Activated CD4-positive, alpha-beta T cell treated with anti-CD3 and anti-CD28 coated beads, Interleukin-2, Interleukin-6, amounts not matched to agents 100 ng/mL and 50 ng/mL, durations not matched to agents 16 hours and 8 hours (primary cell): Measurements from ENCODE around the gene LRRFIP1.

ENCODE experiments used
- DNase-seq: peaks from one replicate; pipeline ENCODE4 v3.0.0-alpha.2; 2020

LRRFIP1 gene

DNA sequence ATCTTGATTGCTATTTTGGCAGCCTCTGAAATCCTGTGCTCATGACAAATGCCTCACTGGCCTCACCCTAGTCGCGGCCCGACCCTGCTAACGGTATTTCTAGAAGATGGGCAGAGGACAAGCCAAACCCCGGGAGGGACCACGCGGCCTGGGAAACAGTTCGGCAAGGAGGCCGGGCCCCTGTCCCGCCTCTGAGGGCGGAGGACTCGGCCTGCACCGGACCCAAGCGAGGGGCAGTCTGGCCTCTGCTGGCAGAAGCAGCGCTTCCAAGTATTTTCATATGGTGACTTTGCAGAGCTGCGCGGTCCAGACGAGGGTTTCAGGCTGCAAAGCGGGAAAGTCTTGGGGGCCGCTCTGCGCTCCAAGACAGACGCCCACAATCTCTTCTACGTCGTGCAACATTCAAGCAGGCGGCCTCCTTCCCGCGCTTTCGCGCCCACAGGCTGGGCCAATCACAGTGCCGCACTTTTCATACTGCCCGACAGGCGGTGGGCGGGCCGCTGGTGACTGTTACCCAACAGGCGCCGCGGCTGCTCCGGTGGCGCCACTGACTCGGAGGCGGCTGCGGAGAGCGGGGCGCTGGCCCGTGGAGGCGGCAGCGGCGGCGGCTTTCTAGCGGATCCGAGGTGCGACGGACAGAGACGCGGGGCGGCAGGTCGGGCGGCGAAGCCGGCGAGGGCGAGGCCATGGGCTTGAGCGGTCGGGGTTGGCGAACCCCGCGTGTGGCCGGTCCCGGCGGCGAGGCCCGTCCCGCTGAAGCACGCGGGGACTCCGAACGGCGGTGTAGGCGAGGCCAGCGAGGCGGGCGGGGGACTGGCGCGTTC, 171.1 kb downstream of the LRRFIP1 start, which contains the start of gene RBM44:
RBM44 (plus strand) TSS at position 544 of the 824 bp plus-strand sequence. CDS start 14,831 bp downstream, outside the sequence.
- no peak for DNase-seq

DNA sequence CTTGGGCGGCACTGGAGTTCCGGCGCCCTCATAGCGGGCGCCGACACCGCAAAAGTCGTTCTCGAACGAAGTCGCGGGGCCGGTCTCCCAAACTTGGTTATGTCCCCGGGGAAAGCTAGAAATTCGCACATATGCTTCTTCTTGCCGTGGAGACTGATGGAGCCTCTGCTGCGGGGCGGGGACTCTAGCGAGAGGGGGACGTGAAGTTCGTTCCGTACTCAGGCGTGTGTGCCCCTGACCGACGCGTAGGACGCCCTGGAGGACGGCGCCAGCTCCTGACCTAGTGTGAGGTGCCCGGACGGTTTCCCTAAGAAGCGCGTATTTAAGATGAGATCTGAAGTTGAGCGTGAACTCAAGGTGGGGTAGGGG, 171.7 kb downstream of the LRRFIP1 start:
- no peak for DNase-seq

DNA sequence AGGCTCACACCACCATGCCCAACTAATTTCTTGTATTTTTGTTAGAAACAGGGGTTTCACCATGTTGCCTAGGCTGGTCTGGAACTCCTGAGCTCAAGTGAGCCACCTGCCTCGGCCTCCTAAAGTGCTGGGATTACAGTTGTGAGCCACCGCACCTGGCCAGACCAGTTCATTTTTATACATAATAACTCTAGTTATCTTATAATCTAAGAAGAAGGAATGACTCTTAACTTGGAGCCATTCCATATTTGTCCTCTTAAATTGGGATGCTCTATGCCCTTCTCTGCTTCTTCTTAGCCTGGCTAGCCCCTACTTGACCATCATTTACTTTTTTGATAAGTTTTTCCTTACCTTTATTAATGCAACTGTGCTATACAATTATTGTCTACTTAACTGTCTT, 174.1 kb downstream of the LRRFIP1 start:
- no peak for DNase-seq

DNA sequence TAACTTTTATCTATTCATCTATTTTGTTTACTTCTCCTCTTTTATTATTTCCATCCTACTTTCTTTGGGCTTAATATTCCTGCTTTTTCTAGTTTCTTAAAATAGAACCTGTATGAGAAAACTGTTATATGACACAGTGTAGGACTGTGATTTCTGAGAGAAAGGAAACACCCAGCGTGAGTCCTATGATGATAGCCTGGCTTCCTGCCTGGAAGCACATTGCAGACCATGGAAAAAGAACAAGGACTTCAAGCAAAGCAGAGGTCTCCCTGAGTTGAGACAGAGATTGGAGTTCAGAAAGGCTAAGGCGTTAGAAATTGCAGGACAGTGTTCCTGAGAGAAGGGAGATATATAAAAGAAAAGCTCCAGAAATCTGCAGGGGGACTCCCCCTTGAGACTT, 178.9 kb downstream of the LRRFIP1 start:
- DNase-seq: no peak

DNA sequence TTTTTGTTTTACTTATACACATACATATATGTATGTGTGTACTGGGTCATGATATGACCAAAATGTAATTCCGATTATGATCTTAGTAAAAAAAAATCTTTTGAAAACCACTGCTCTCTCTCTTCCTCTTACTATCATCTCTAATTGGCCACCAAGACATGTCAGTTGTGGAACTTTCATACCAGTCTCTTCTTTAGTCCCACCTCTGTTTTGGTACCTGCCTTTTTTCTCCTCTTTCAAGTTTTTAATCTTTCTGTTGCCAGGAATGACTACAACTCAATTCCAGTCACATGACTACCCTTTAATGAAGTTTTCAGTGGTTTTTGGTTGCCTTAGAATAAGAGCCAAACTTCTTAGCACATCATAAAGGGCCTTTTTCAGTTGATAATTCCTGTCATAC, 188.2 kb downstream of the LRRFIP1 start:
- peak; percentile 68 for DNase-seq

DNA sequence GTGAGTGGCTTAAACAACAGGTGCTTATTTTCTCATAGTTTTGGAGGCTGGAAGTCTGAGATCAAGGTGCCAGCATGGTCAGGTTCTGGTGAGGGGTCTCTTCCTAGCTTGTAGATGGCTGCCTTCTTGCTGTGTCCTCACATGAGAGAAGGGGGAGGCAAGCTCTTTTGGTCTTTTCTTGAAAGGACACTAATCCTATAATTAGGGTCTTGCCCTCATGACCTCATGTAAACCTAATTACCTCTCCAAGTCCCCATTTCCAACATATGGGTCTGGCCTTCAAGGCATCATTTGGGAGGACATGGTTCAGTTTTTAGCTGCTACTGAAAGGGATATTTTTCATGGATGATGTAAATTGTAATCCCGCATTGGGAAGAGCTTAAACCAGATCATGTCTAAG, 189.1 kb downstream of the LRRFIP1 start:
- no peak for DNase-seq

DNA sequence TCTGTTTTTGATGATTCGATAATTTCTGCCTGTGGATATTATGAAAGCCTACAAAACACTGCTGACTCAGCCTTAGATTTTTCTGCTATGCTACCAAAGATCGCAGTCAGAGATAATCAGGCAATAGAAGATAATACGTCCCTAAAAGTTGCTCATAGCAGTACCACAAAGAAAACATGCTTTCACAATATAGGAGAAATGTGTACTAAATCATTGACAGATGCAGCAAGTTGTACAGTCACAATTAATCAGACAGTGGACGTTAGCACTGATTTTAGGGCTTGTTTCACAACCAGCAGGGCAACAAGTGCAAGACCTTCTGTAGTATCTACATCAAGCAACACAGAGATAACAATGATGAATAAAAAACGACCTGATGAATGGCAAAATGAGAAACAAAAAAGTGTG, 190.7 kb downstream of the LRRFIP1 start:
- DNase-seq: peak; percentile 62

DNA sequence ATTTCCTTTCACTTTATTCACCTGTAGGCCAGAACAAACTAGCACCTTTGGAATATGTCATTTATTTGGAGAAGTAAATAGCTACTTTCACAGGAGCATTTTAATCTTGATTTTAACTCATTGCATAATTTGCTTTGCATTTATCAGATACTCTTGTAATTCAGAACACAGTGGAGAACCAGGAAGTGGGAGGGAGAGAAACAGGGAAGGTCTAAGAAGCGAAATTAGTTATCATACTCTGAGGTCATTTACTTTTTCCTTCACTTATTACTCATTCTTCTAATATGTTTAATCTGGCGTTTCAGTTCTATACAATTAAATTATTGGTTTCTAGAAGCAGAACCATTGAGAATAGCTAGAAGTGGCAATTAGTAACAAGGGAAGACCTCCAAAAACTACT, 191.8 kb downstream of the LRRFIP1 start:
- peak; percentile 16 for DNase-seq

DNA sequence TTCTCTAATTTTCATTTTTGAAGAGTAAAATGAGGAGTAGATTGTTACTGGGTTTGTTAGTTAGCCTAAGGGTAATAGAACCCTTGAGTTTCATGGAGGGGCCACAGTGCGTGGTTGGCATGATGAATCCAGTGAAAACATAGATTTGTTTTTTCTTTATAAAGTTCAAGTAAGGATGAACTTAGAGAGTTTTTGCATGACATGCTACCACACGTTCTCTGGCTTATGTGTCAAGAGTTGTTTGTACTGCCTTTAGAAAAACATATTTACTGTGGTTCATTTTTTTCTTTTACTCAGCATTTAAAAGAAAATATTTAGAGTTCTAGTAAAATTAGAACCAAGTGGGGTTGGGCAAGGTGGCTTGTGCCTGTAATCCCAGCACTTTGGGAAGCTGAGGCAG, 193.0 kb downstream of the LRRFIP1 start:
- no peak for DNase-seq

DNA sequence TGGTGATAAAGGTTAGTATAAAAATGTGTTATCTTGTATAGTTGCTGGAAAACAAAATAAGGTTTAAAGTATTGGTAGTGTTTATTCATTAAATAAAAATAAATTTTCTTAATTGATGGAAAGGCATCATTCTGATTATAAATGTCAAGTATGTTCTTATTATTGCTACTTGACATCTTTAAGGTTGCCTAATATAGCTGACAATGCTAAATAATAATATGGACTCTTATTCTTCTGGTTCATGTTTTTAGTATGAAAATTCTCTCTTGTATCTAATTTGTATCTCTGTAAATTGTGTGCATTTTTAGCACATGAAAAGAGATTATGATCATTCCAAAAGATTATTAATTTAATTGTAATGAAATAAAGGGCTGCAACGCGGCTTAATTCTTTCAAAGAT, 196.2 kb downstream of the LRRFIP1 start:
- DNase-seq: no peak

DNA sequence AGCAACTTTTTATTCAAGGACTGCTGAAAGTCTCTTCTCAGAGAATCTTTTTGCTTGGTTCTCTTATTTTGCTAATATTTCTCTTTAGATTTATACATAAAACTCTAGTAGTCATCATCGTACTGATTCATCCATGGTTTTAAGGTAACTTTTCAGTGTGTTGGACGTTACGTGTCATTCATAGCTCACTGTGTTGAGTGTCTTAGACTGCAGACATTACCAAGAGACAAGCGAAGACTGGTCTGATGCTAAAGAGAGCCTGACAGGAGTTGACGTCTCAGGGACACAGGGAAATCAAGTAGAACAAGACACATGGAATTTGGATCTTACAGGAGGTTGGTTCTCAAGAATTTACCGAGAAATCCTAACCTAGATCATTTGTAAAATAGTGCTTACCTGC, 196.7 kb downstream of the LRRFIP1 start:
- no peak for DNase-seq

DNA sequence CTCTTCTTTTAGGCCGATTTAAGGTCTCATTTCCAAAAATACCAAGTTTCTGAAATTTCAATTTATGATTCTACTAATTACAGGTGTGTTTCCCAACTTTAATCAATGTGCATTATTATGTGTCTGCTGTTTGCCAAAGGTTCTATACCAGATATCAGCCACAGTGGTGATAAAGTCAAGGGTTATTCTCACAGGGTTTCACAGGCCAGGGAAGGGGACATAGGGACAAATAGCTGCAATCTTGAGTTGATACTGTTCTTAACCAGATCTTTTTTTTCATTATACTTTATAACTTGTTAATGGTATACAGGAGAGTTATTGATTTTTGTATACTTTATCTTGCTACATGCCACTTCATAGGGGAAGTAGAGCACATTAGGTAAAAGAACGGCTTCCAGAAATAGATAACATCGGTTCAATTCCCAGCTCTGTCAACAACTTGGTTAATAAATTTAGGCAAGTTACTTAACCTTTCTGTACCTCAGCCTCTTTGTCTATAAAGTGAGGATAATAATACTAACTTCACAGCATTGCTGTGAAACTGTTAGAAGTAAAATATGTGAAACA, 200.1 kb downstream of the LRRFIP1 start:
- no peak for DNase-seq
